Left ventricle myocardium inferior (tissue), 1 donor: ENCODE data around the gene RASAL2. TPM values are rescaled to one million over a fixed set of nuclear protein-coding genes. Genes with fewer than 3 reads are reported as not detected.
"Not testable (repeated sequence)": the region's sequence is repeated elsewhere in the genome, so short reads cannot be mapped to it uniquely, and the experiment has no call there.

ENCODE experiments used
- DNase-seq: peaks from one replicate; pipeline ENCODE4 v3.0.0-alpha.2; 2020
- H3K27ac ChIP-seq: fragments of 200-600 bp; replicated peaks from 2 replicates; pipeline ENCODE4 v1.8.0; 2021
- H3K27me3 ChIP-seq: fragments of 200-600 bp; 2 replicates; pipeline ENCODE4 v1.8.0; 2021; ENCODE audit warnings: low read depth
- H3K36me3 ChIP-seq: fragments of 200-600 bp; 2 replicates; pipeline ENCODE4 v1.8.0; 2021
- H3K4me1 ChIP-seq: fragments of 200-600 bp; 2 replicates; pipeline ENCODE4 v1.8.0; 2021
- H3K4me3 ChIP-seq: fragments of 200-600 bp; 2 replicates; pipeline ENCODE4 v1.8.0; 2021; ENCODE audit warnings: mild to moderate bottlenecking, moderate library complexity
- H3K9me3 ChIP-seq: fragments of 200-600 bp; replicated peaks from 2 replicates; pipeline ENCODE4 v1.8.0; 2021
- CTCF ChIP-seq: fragments of 200-600 bp; IDR thresholded peaks from 2 replicates; pipeline ENCODE4 v1.8.0; 2021; ENCODE audit warnings: antibody characterized with exemption, mild to moderate bottlenecking, borderline replicate concordance
- intact Hi-C: fragments of 100-400 bp; cut with micrococcal nuclease; formaldehyde crosslinking; loops from one replicate; pipeline ENCODE4 v1.11.0; 2022
- total RNA-seq: library from RNA; stranded (reverse); fragmentation: NEBNext Ultra II Directional; extraction: Animal tissue kit (Norgen Biotek cat#: 25700); gene quantifications from one replicate; pipeline ENCODE4 v1.2.1, GENCODE V29; 2021
- donor health status: DM: no; HTN: yes; CAD: no; lungs with severe emphysema.

Gene RASAL2
- total RNA-seq, 1 donor from 2014 or later: 28.3 TPM

GRCh38 chr1:178345238-178345637, 251.3 kb downstream of the RASAL2 start:
- intact Hi-C loops: no loop called here
- H3K27me3 ChIP-seq: no peaks in the 10 kb centered on the region
- H3K9me3 ChIP-seq: no peaks in the 10 kb centered on the region
- DNase-seq: no peak
- H3K36me3 ChIP-seq: no peaks in the 10 kb centered on the region
- H3K4me1 ChIP-seq: peaks cover 76% of the 10 kb centered on the region
- peak overlapping the region; percentile 28 for H3K4me3 ChIP-seq
- TF ChIP-seq CTCF: no peak
- peak overlapping the region; percentile 86 for H3K27ac ChIP-seq

- no peaks in the 10 kb centered on the region for H3K27me3 ChIP-seq
- peaks cover 75% of the 10 kb centered on the region for H3K4me1 ChIP-seq
- H3K4me3 ChIP-seq: no peak overlapping the region
- DNase-seq: no peak
- peak overlapping the region; percentile 86 for H3K27ac ChIP-seq
- intact Hi-C loops: no loop called here
- TF ChIP-seq CTCF: no peak
- no peaks in the 10 kb centered on the region for H3K36me3 ChIP-seq
- no peaks in the 10 kb centered on the region for H3K9me3 ChIP-seq
These were observed 251.9 kb downstream of the RASAL2 start for GRCh38 chr1:178345807-178346206.

GRCh38 chr1:178349801-178350200, 255.9 kb downstream of the RASAL2 start:
- Histone ChIP-seq H3K4me1 (peaks cover 62% of the 10 kb centered on the region), H3K36me3 (no peaks in the 10 kb centered on the region), H3K9me3 (peaks cover 12% of the 10 kb centered on the region), H3K27ac (no peak overlapping the region), H3K4me3 (no peak overlapping the region), H3K27me3 (no peaks in the 10 kb centered on the region)
- intact Hi-C loops: no loop called here
- TF ChIP-seq CTCF: no peak
- DNase-seq: no peak

- DNase-seq, H3K4me3 ChIP-seq, H3K27me3 ChIP-seq, H3K36me3 ChIP-seq, intact Hi-C loops, H3K27ac ChIP-seq: not testable (repeated sequence)
- Histone ChIP-seq H3K4me1 (peaks cover 50% of the 10 kb centered on the region), H3K9me3 (peaks cover 12% of the 10 kb centered on the region)
These were observed 258.0 kb downstream of the RASAL2 start for GRCh38 chr1:178351911-178352310.

- Histone ChIP-seq H3K27me3 (no peaks in the 10 kb centered on the region), H3K27ac (no peak overlapping the region), H3K36me3 (no peaks in the 10 kb centered on the region), H3K4me1 (peaks cover 58% of the 10 kb centered on the region), H3K4me3 (no peak overlapping the region), H3K9me3 (peaks cover 12% of the 10 kb centered on the region)
- no peak for TF ChIP-seq CTCF
- intact Hi-C loops: no loop called here
- no peak for DNase-seq
These were observed 259.0 kb downstream of the RASAL2 start for GRCh38 chr1:178352790-178353416.

GRCh38 chr1:178353524-178353923, 259.6 kb downstream of the RASAL2 start:
- Histone ChIP-seq H3K4me3 (no peak overlapping the region), H3K9me3 (peaks cover 12% of the 10 kb centered on the region), H3K36me3 (no peaks in the 10 kb centered on the region), H3K27me3 (no peaks in the 10 kb centered on the region), H3K4me1 (peaks cover 64% of the 10 kb centered on the region), H3K27ac (no peak overlapping the region)
- DNase-seq: no peak
- TF ChIP-seq CTCF: no peak
- intact Hi-C loops: no loop called here
